Measurements from ENCODE around the gene PARS2. TPM values are rescaled to one million over a fixed set of nuclear protein-coding genes. Genes with fewer than 3 reads are reported as not detected.

Gene PARS2
- total and polyA plus RNA-seq, 7 experiments from 2014 or later, result 0.66 to 7.6 (median 4.7) TPM

DNA sequence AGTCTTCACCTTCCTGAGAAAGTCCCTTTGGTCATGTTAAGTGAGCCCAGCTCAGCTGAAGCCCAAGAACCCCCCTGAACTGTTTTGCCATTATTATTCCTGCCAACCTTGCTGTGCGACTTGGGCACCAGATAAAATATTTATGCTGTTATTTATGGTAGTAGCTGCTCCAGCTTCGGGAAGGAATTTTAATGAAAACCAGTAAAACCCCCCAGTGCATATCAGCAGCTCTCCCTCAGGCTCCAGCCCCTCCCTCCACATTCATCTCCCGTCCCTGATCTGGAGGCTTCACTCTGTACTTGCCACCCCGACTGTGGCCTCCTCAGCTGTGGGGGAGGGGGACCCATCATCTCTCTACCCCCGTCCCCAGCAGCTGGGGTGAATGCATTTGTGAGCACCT is 24.1 kb upstream of the PARS2 start:
- intact Hi-C loops (cut with micrococcal nuclease), result no loop called here
- Histone ChIP-seq H3K27ac (ENCODE audit: low read depth, low read length) (no peak overlapping the region), H3K27me3 (ENCODE audit: control insufficient read depth in 2 of 2, insufficient read depth in 2 of 2, low read length in 2 of 2) (no peaks in the 10 kb centered on the region), H3K9me3 (ENCODE audit: control insufficient read depth in 2 of 3, low read length in 3 of 3) (peaks cover 0 to 5% (median 0%) of the 10 kb centered on the region in 3 experiments), H3K36me3 (ENCODE audit: control insufficient read depth in 2 of 3, insufficient read depth in 3 of 3, low read length in 3 of 3) (peaks cover 0 to 47% (median 18%) of the 10 kb centered on the region in 3 experiments), H3K4me3 (ENCODE audit: low read length) (no peak overlapping the region), H3K4me1 (ENCODE audit: control insufficient read depth in 2 of 2, insufficient read depth in 2 of 2, low read length in 2 of 2) (no peaks in the 10 kb centered on the region)
- DNase-seq, result no peak
- POLR2A ChIA-PET, result no interaction called here
- Mint-ChIP-seq H3K4me1 (peaks cover 0 to 18% (median 0%) of the 10 kb centered on the region in 7 donors), H3K27me3 (no peaks in the 10 kb centered on the region), H3K9me3 (peaks cover 0 to 8% (median 0%) of the 10 kb centered on the region in 11 donors), H3K27ac (no peak overlapping the region), H3K36me3 (peaks cover 0 to 37% (median 5%) of the 10 kb centered on the region in 5 donors), H3K4me3 (no peak overlapping the region)
- no peak for ATAC-seq
- CTCF ChIA-PET, result no interaction called here

DNA sequence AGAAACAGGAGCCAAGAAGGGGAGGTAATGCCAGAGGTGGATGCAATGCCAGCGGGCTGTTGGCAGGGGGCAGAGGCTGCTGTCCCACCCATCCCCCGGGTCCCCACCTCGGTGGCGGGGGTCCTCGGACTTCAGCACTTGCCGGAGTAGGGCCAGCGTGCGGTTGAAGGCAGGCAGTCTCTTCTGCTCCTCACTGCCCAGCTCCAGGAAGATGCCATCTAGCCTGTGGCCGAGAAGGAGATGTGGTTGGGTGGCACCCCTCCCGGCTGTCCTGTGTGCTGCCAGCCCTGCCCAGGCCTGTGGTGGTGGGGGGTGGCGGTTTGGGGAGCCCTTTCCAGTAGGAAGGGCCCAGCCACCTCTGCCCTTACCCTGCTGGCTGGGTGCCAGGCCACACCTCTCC is 23.3 kb upstream of the PARS2 start:
- Histone ChIP-seq H3K27me3 (ENCODE audit: control insufficient read depth in 2 of 2, insufficient read depth in 2 of 2, low read length in 2 of 2) (no peaks in the 10 kb centered on the region), H3K36me3 (ENCODE audit: control insufficient read depth in 2 of 3, insufficient read depth in 3 of 3, low read length in 3 of 3) (peaks cover 0 to 49% (median 12%) of the 10 kb centered on the region in 3 experiments), H3K27ac (ENCODE audit: low read depth, low read length) (no peak overlapping the region), H3K9me3 (ENCODE audit: control insufficient read depth in 2 of 3, low read length in 3 of 3) (peaks cover 0 to 5% (median 0%) of the 10 kb centered on the region in 3 experiments), H3K4me1 (ENCODE audit: control insufficient read depth in 2 of 2, insufficient read depth in 2 of 2, low read length in 2 of 2) (no peaks in the 10 kb centered on the region), H3K4me3 (ENCODE audit: low read length) (no peak overlapping the region)
- DNase-seq (no peak), ATAC-seq (no peak)
- CTCF ChIA-PET, result no interaction called here
- Mint-ChIP-seq H3K4me3 (no peak overlapping the region), H3K27me3 (no peaks in the 10 kb centered on the region), H3K36me3 (peaks cover 2 to 37% (median 5%) of the 10 kb centered on the region in 5 donors), H3K4me1 (peaks cover 0 to 19% (median 0%) of the 10 kb centered on the region in 7 donors), H3K27ac (peak overlapping the region in 1 of 9 donors; percentile 65), H3K9me3 (peaks cover 0 to 8% (median 0%) of the 10 kb centered on the region in 11 donors)
- intact Hi-C loops (cut with micrococcal nuclease), result no loop called here
- POLR2A ChIA-PET, result no interaction called here

DNA sequence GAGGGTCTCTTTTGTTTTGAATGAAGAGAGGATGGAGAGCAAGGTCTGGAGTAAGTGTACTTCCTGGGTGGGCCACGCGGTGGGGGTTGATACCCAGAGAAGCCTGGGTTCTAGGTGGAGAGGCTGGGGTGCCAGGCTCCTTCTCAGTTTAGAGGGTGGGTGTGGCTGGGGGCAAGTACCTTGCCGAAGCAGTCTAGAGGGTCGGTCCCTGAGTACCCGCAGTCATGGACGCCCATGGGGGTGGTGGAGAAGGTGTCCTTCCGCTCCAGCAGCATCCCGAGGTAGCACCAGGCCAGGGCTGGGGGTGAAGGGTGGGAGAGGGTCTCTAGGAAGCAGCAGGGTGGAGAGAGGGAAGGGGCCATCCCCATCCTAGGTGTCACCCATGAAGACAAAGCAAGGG is 22.5 kb upstream of the PARS2 start:
- intact Hi-C loops (cut with micrococcal nuclease), result no loop called here
- no peak overlapping the region for H3K4me3 Mint-ChIP-seq
- Histone ChIP-seq H3K27me3 (ENCODE audit: control insufficient read depth in 2 of 2, insufficient read depth in 2 of 2, low read length in 2 of 2) (no peaks in the 10 kb centered on the region), H3K27ac (ENCODE audit: low read depth, low read length) (no peak overlapping the region), H3K4me1 (ENCODE audit: control insufficient read depth in 2 of 2, insufficient read depth in 2 of 2, low read length in 2 of 2) (no peaks in the 10 kb centered on the region), H3K4me3 (ENCODE audit: low read length) (no peak overlapping the region), H3K9me3 (ENCODE audit: control insufficient read depth in 2 of 3, low read length in 3 of 3) (peaks cover 0 to under 1% (median 0%) of the 10 kb centered on the region in 3 experiments), H3K36me3 (ENCODE audit: control insufficient read depth in 2 of 3, insufficient read depth in 3 of 3, low read length in 3 of 3) (peaks cover 0 to 56% (median 12%) of the 10 kb centered on the region in 3 experiments)
- ChIA-PET POLR2A (no interaction called here), CTCF (no interaction called here)
- peaks cover 2 to 34% (median 7%) of the 10 kb centered on the region in 5 donors for H3K36me3 Mint-ChIP-seq
- DNase-seq (no peak), ATAC-seq (no peak)
- no peaks in the 10 kb centered on the region for H3K27me3 Mint-ChIP-seq
- H3K4me1 Mint-ChIP-seq, result peaks cover 0 to 20% (median 0%) of the 10 kb centered on the region in 7 donors
- H3K9me3 Mint-ChIP-seq, result peaks cover 0 to under 1% (median 0%) of the 10 kb centered on the region in 11 donors
- peak overlapping the region in 2 of 9 donors; percentile 21 to 76 for H3K27ac Mint-ChIP-seq

GRCh38 chr1:54784066-54784465 is 19.7 kb upstream of the PARS2 start:
- peaks cover 0 to 31% (median 14%) of the 10 kb centered on the region in 5 donors for H3K36me3 Mint-ChIP-seq
- intact Hi-C loops (cut with micrococcal nuclease), result no loop called here
- POLR2A ChIA-PET, result no interaction called here

GRCh38 chr1:54782588-54782987 is 18.3 kb upstream of the PARS2 start:
- no peaks in the 10 kb centered on the region for H3K4me1 ChIP-seq (ENCODE audit: control insufficient read depth in 2 of 2, insufficient read depth in 2 of 2, low read length in 2 of 2)
- H3K9me3 Mint-ChIP-seq, result no peaks in the 10 kb centered on the region
- H3K36me3 Mint-ChIP-seq, result peaks cover 0 to 34% (median 14%) of the 10 kb centered on the region in 5 donors
- no peaks in the 10 kb centered on the region for H3K27me3 Mint-ChIP-seq
- POLR2A ChIA-PET, result no interaction called here
- H3K27ac Mint-ChIP-seq, result peak overlapping the region in 2 of 9 donors; percentile 18 to 47
- ATAC-seq, result no peak
- no peak overlapping the region for H3K4me3 ChIP-seq (ENCODE audit: low read length)
- no peak for DNase-seq
- intact Hi-C loops (cut with micrococcal nuclease), result no loop called here
- H3K27ac ChIP-seq (ENCODE audit: low read depth, low read length), result no peak overlapping the region
- H3K4me3 Mint-ChIP-seq, result no peak overlapping the region
- CTCF ChIA-PET, result no interaction called here
- peaks cover 0 to 7% (median 0%) of the 10 kb centered on the region in 7 donors for H3K4me1 Mint-ChIP-seq
- H3K36me3 ChIP-seq (ENCODE audit: control insufficient read depth in 2 of 3, insufficient read depth in 3 of 3, low read length in 3 of 3), result peaks cover 0 to 51% (median 12%) of the 10 kb centered on the region in 3 experiments
- H3K9me3 ChIP-seq (ENCODE audit: control insufficient read depth in 2 of 3, low read length in 3 of 3), result no peaks in the 10 kb centered on the region
- H3K27me3 ChIP-seq (ENCODE audit: control insufficient read depth in 2 of 2, insufficient read depth in 2 of 2, low read length in 2 of 2), result no peaks in the 10 kb centered on the region

More at GRCh38 chr1:54784066-54784465, 19.7 kb upstream of the PARS2 start:
- Histone ChIP-seq H3K9me3 (ENCODE audit: control insufficient read depth in 2 of 3, low read length in 3 of 3) (no peaks in the 10 kb centered on the region), H3K27me3 (ENCODE audit: control insufficient read depth in 2 of 2, insufficient read depth in 2 of 2, low read length in 2 of 2) (no peaks in the 10 kb centered on the region), H3K27ac (ENCODE audit: low read depth, low read length) (no peak overlapping the region), H3K4me3 (ENCODE audit: low read length) (no peak overlapping the region), H3K4me1 (ENCODE audit: control insufficient read depth in 2 of 2, insufficient read depth in 2 of 2, low read length in 2 of 2) (no peaks in the 10 kb centered on the region), H3K36me3 (ENCODE audit: control insufficient read depth in 2 of 3, insufficient read depth in 3 of 3, low read length in 3 of 3) (peaks cover 0 to 51% (median 12%) of the 10 kb centered on the region in 3 experiments)
- peaks cover 0 to 7% (median 0%) of the 10 kb centered on the region in 7 donors for H3K4me1 Mint-ChIP-seq
- ATAC-seq, result no peak
- no peaks in the 10 kb centered on the region for H3K27me3 Mint-ChIP-seq
- H3K4me3 Mint-ChIP-seq, result no peak overlapping the region
- no peak overlapping the region for H3K27ac Mint-ChIP-seq
- H3K9me3 Mint-ChIP-seq, result no peaks in the 10 kb centered on the region
- no peak for DNase-seq
- CTCF ChIA-PET, result no interaction called here

GRCh38 chr1:54782156-54782555 is 17.8 kb upstream of the PARS2 start:
- H3K36me3 Mint-ChIP-seq, result peaks cover 0 to 31% (median 14%) of the 10 kb centered on the region in 5 donors
- POLR2A ChIA-PET, result no interaction called here
- H3K9me3 Mint-ChIP-seq, result no peaks in the 10 kb centered on the region
- CTCF ChIA-PET, result no interaction called here
- H3K4me1 Mint-ChIP-seq, result peaks cover 0 to 7% (median 0%) of the 10 kb centered on the region in 7 donors
- DNase-seq (no peak), ATAC-seq (no peak)
- Histone ChIP-seq H3K4me3 (ENCODE audit: low read length) (no peak overlapping the region), H3K9me3 (ENCODE audit: control insufficient read depth in 2 of 3, low read length in 3 of 3) (no peaks in the 10 kb centered on the region), H3K4me1 (ENCODE audit: control insufficient read depth in 2 of 2, insufficient read depth in 2 of 2, low read length in 2 of 2) (no peaks in the 10 kb centered on the region), H3K27me3 (ENCODE audit: control insufficient read depth in 2 of 2, insufficient read depth in 2 of 2, low read length in 2 of 2) (no peaks in the 10 kb centered on the region), H3K36me3 (ENCODE audit: control insufficient read depth in 2 of 3, insufficient read depth in 3 of 3, low read length in 3 of 3) (peaks cover 0 to 48% (median 10%) of the 10 kb centered on the region in 3 experiments), H3K27ac (ENCODE audit: low read depth, low read length) (no peak overlapping the region)
- H3K27me3 Mint-ChIP-seq, result no peaks in the 10 kb centered on the region
- intact Hi-C loops (cut with micrococcal nuclease), result no loop called here
- peak overlapping the region in 1 of 9 donors; percentile 18 for H3K27ac Mint-ChIP-seq
- no peak overlapping the region for H3K4me3 Mint-ChIP-seq

Measured in naive thymus-derived CD4-positive, alpha-beta T cell (primary cell).